Mesothelial cell of epicardium (in vitro differentiated cells): ENCODE measurements around the gene OR5B21. TPM values are rescaled to one million over a fixed set of nuclear protein-coding genes. Genes with fewer than 3 reads are reported as not detected.

Experiments used
- DNase-seq, 2 experiments: peaks; one replicate each; pipeline ENCODE4 v3.0.0; 2021; ENCODE audit warnings: low spot score in 2 of 2; ENCODE audit not compliant: unreplicated experiment in 2 of 2
- H3K27ac Mint-ChIP-seq: 2 replicates; pipeline ENCODE4 v1.8.0; 2021; ENCODE audit warnings: mixed read lengths
- H3K27me3 Mint-ChIP-seq: 2 replicates; pipeline ENCODE4 v1.8.0; 2021; ENCODE audit warnings: low read depth, mixed read lengths
- H3K36me3 Mint-ChIP-seq: 2 replicates; pipeline ENCODE4 v1.8.0; 2021; ENCODE audit warnings: mixed read lengths
- H3K4me1 Mint-ChIP-seq: 2 replicates; pipeline ENCODE4 v1.8.0; 2021; ENCODE audit warnings: mixed read lengths
- H3K4me3 Mint-ChIP-seq: 2 replicates; pipeline ENCODE4 v1.8.0; 2021; ENCODE audit warnings: mild to moderate bottlenecking, moderate library complexity, mixed read lengths
- H3K9me3 Mint-ChIP-seq: 2 replicates; pipeline ENCODE4 v1.8.0; 2021; ENCODE audit warnings: mixed read lengths
- CTCF ChIP-seq: fragments of 200-600 bp; sonication (generic); IDR thresholded peaks from one replicate; pipeline ENCODE4 v1.5.0; 2021; ENCODE audit warnings: antibody characterized with exemption; ENCODE audit not compliant: unreplicated experiment
- total RNA-seq: library from RNA; stranded (reverse); gene quantifications from 3 replicates; pipeline ENCODE4 v1.2.1, GENCODE V29; 2021

Gene OR5B21
- total RNA-seq, 1 donor from 2014 or later = not detected

GRCh38 chr11:58505849-58506248 is 2.1 kb downstream of the OR5B21 start:
- no peaks in the 10 kb centered on the region for H3K36me3 Mint-ChIP-seq
- peaks cover 17% of the 10 kb centered on the region for H3K27me3 Mint-ChIP-seq
- H3K4me1 Mint-ChIP-seq = no peaks in the 10 kb centered on the region
- no peak overlapping the region for H3K27ac Mint-ChIP-seq
- DNase-seq = no peak
- no peak for TF ChIP-seq CTCF
- no peaks in the 10 kb centered on the region for H3K9me3 Mint-ChIP-seq
- H3K4me3 Mint-ChIP-seq = no peak overlapping the region

GRCh38 chr11:58504232-58504631 is 3.7 kb downstream of the OR5B21 start:
- no peak for DNase-seq
- H3K4me1 Mint-ChIP-seq = no peaks in the 10 kb centered on the region
- no peak for TF ChIP-seq CTCF
- no peaks in the 10 kb centered on the region for H3K36me3 Mint-ChIP-seq
- no peak overlapping the region for H3K27ac Mint-ChIP-seq
- H3K4me3 Mint-ChIP-seq = no peak overlapping the region
- H3K27me3 Mint-ChIP-seq = peaks cover 23% of the 10 kb centered on the region
- H3K9me3 Mint-ChIP-seq = no peaks in the 10 kb centered on the region

- peaks cover 23% of the 10 kb centered on the region for H3K27me3 Mint-ChIP-seq
- H3K27ac Mint-ChIP-seq = no peak overlapping the region
- H3K4me3 Mint-ChIP-seq = no peak overlapping the region
These were observed 4.5 kb downstream of the OR5B21 start for GRCh38 chr11:58503361-58503856.

GRCh38 chr11:58502004-58502403 is 5.9 kb downstream of the OR5B21 start:
- Mint-ChIP-seq H3K4me1 (no peaks in the 10 kb centered on the region), H3K27me3 (peaks cover 18% of the 10 kb centered on the region), H3K36me3 (no peaks in the 10 kb centered on the region), H3K4me3 (no peak overlapping the region), H3K27ac (no peak overlapping the region), H3K9me3 (no peaks in the 10 kb centered on the region)
- no peak for TF ChIP-seq CTCF
- DNase-seq = no peak

More at GRCh38 chr11:58503361-58503856, 4.5 kb downstream of the OR5B21 start:
- H3K4me1 Mint-ChIP-seq = no peaks in the 10 kb centered on the region
- no peaks in the 10 kb centered on the region for H3K9me3 Mint-ChIP-seq
- no peaks in the 10 kb centered on the region for H3K36me3 Mint-ChIP-seq
- TF ChIP-seq CTCF = no peak
- DNase-seq = no peak

GRCh38 chr11:58498464-58498863 is 9.4 kb downstream of the OR5B21 start:
- Mint-ChIP-seq H3K9me3 (no peaks in the 10 kb centered on the region), H3K27me3 (peaks cover 14% of the 10 kb centered on the region), H3K27ac (no peak overlapping the region), H3K4me1 (no peaks in the 10 kb centered on the region), H3K36me3 (no peaks in the 10 kb centered on the region), H3K4me3 (no peak overlapping the region)
- no peak for DNase-seq
- no peak for TF ChIP-seq CTCF

- Mint-ChIP-seq H3K9me3 (no peaks in the 10 kb centered on the region), H3K4me1 (no peaks in the 10 kb centered on the region), H3K27ac (no peak overlapping the region), H3K27me3 (peaks cover 9% of the 10 kb centered on the region), H3K4me3 (no peak overlapping the region), H3K36me3 (no peaks in the 10 kb centered on the region)
- DNase-seq = no peak
- TF ChIP-seq CTCF = no peak
These were observed 10.0 kb downstream of the OR5B21 start for GRCh38 chr11:58497951-58498350.
